SU-DHL-6 (cell line): ENCODE measurements around the gene FAM131B.

Source experiments
- H2AFZ ChIP-seq: fragments of 200-600 bp; sonication (generic); 2 replicates; pipeline ENCODE4 v1.6.1; 2014; ENCODE audit warnings: low read depth, mild to moderate bottlenecking, moderate library complexity, mixed read lengths, antibody characterized with exemption, low read length; ENCODE audit not compliant: severe bottlenecking
- H3F3A ChIP-seq: fragments of 200-600 bp; shearing (Covaris generic); 2 replicates; pipeline ENCODE4 v1.6.0; 2016; ENCODE audit warnings: antibody characterized with exemption, mild to moderate bottlenecking; ENCODE audit not compliant: insufficient read depth
- H3K27ac ChIP-seq: fragments of 200-600 bp; sonication (generic); 2 replicates; pipeline ENCODE4 v1.5.1; 2016; ENCODE audit warnings: low read depth, mild to moderate bottlenecking, low read length, moderate library complexity, mixed read lengths
- H3K27me3 ChIP-seq: fragments of 200-600 bp; sonication (generic), shearing (Covaris generic); 2 replicates; pipeline ENCODE4 v1.6.0; 2014; ENCODE audit warnings: mild to moderate bottlenecking, low read length
- H3K36me3 ChIP-seq: fragments of 200-600 bp; sonication (generic); 2 replicates; pipeline ENCODE4 v1.6.1; 2014; ENCODE audit warnings: mild to moderate bottlenecking, low read length, mixed read lengths
- H3K4me2 ChIP-seq: fragments of 300-600, 200-600 bp; shearing (Covaris generic), sonication (generic); 2 replicates; pipeline ENCODE4 v1.6.0; 2014; ENCODE audit warnings: low read length, low read depth, mild to moderate bottlenecking; ENCODE audit not compliant: poor library complexity, severe bottlenecking
- H3K4me3 ChIP-seq: fragments of 200-600 bp; sonication (generic); 2 replicates; pipeline ENCODE4 v1.5.1; 2014; ENCODE audit warnings: antibody characterized with exemption, low read length, mild to moderate bottlenecking, mixed read lengths; ENCODE audit not compliant: insufficient read depth, poor library complexity, severe bottlenecking
- H3K79me2 ChIP-seq: fragments of 200-600 bp; sonication (generic); 2 replicates; pipeline ENCODE4 v1.6.1; 2014; ENCODE audit warnings: mild to moderate bottlenecking, low read length, moderate library complexity; ENCODE audit not compliant: insufficient read depth
- H3K9ac ChIP-seq: fragments of 200-600 bp; sonication (generic); 2 replicates; pipeline ENCODE4 v1.7.0; 2014; ENCODE audit warnings: mild to moderate bottlenecking, low read length
- H3K9me2 ChIP-seq: fragments of 200-600 bp; sonication (generic); replicated peaks from 2 replicates; pipeline ENCODE4 v1.6.1; 2014; ENCODE audit warnings: low read length; ENCODE audit not compliant: insufficient read depth
- H3K9me3 ChIP-seq: fragments of 200-600 bp; sonication (generic); 2 replicates; pipeline ENCODE4 v1.6.1; 2014; ENCODE audit warnings: low read length, mixed read lengths; ENCODE audit not compliant: insufficient read depth
- H4K20me1 ChIP-seq: fragments of 200-600 bp; sonication (generic); 2 replicates; pipeline ENCODE4 v1.6.1; 2014; ENCODE audit warnings: low read depth, mild to moderate bottlenecking, antibody characterized with exemption, low read length, moderate library complexity, mixed read lengths
- EZH2phosphoT487 ChIP-seq: fragments of 200-600 bp; sonication (generic), shearing (Covaris generic); conservative IDR thresholded peaks from 2 replicates; pipeline ENCODE4 v1.6.1; 2018; ENCODE audit warnings: mild to moderate bottlenecking, antibody characterized with exemption, low read length, moderate library complexity, mixed read lengths
- TF ChIP-seq, protein P1 (sequence below): fragments of 200-600 bp; sonication (generic); IDR thresholded peaks from one replicate; pipeline ENCODE4 v1.5.1; 2017; ENCODE audit warnings: antibody characterized with exemption, mild to moderate bottlenecking, low read length, moderate library complexity; ENCODE audit not compliant: insufficient read depth, poor library complexity, severe bottlenecking

Gene FAM131B

DNA sequence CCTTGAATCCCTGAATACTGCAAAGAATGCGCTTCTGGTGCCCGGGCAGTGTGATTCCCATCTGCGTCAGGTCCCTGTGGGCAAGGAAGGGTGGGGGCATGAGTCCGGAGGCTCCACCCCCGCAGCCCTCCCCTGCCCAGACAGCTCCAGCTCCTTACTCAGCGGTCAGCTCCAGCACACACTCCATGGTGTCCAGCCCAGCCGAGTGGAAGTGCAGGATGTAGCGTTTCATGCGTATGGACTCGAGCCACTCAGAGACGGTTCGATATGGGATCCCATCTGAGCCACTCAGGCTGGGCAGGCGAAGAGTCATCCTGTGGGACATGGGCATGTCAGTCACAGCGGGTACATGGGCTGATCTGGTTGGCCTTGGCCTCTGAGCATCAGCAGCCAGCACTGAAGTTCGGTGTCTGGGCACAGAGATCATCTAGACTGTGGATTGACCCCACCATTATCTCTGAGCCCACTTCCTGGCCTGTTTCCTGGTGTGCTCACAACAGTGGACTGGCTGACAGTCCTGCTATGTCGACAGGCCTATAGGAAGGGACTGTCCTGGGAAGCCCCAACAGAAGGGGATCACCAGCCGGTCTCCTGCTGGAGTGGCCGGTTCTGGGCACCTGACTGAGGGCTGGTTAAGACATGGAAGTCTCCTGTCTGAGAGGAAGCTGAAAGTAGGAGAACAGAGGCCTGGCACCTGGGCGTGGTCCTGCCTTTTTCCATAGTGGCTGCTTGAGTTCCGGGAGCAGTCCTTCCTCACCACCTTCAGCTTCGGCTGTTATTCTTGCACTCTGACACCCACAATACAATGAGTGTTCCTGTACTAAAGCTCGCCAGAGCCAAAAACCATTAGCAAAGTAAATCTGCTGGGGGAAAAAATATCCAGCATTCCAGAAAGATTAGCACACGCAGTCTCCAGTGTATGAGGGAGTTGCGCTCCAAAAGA is 29.2 kb upstream of the FAM131B start:
- no peak overlapping the region for H3K9ac ChIP-seq
- no peak overlapping the region for H2AFZ ChIP-seq
- no peaks in the 10 kb centered on the region for H3K9me2 ChIP-seq
- no peak overlapping the region for H3K27ac ChIP-seq
- no peak overlapping the region for H3K4me3 ChIP-seq
- H3K27me3 ChIP-seq: no peaks in the 10 kb centered on the region
- no peaks in the 10 kb centered on the region for H3F3A ChIP-seq
- no peaks in the 10 kb centered on the region for H3K9me3 ChIP-seq
- no peaks in the 10 kb centered on the region for H4K20me1 ChIP-seq
- H3K79me2 ChIP-seq: no peaks in the 10 kb centered on the region
- no peak overlapping the region for H3K4me2 ChIP-seq
- TF ChIP-seq EZH2phosphoT487: no peak
- TF ChIP-seq, protein P1, sequence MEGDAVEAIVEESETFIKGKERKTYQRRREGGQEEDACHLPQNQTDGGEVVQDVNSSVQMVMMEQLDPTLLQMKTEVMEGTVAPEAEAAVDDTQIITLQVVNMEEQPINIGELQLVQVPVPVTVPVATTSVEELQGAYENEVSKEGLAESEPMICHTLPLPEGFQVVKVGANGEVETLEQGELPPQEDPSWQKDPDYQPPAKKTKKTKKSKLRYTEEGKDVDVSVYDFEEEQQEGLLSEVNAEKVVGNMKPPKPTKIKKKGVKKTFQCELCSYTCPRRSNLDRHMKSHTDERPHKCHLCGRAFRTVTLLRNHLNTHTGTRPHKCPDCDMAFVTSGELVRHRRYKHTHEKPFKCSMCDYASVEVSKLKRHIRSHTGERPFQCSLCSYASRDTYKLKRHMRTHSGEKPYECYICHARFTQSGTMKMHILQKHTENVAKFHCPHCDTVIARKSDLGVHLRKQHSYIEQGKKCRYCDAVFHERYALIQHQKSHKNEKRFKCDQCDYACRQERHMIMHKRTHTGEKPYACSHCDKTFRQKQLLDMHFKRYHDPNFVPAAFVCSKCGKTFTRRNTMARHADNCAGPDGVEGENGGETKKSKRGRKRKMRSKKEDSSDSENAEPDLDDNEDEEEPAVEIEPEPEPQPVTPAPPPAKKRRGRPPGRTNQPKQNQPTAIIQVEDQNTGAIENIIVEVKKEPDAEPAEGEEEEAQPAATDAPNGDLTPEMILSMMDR: no peak
- H3K36me3 ChIP-seq: no peaks in the 10 kb centered on the region

DNA sequence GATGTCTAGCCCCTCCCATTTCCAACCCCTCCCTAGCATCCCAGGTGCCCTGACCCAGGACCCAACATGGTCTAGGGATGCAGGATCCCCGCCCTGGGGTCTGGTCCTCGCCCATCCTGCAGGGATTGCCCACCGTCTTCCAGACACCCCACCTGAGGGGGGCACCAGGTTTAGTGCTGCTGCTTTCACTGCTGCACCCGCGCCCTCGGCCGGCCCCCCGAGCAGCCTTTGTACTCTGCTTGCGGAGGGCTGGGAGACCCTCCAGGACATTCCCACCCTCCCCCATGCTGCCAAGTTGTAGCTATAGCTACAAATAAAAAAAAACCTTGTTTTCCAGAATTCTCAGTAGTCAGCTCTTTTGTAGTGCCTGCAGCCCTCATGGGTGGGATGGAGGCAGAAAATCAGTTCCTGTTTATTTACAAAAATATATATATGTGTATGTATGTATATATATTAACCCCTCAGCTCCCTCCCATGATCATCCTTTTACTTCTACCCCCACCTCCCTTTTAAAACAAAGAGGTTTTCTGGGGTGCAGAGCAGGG is 28.3 kb upstream of the FAM131B start:
- Histone ChIP-seq H3K36me3 (no peaks in the 10 kb centered on the region), H3K27me3 (no peaks in the 10 kb centered on the region), H3K79me2 (no peaks in the 10 kb centered on the region), H3K4me3 (no peak overlapping the region), H3K4me2 (no peak overlapping the region), H3K9me2 (no peaks in the 10 kb centered on the region), H3K9me3 (no peaks in the 10 kb centered on the region), H2AFZ (no peak overlapping the region), H4K20me1 (no peaks in the 10 kb centered on the region), H3F3A (no peaks in the 10 kb centered on the region), H3K9ac (no peak overlapping the region), H3K27ac (no peak overlapping the region)
- TF ChIP-seq EZH2phosphoT487: no peak
- TF ChIP-seq, protein P1: no peak

DNA sequence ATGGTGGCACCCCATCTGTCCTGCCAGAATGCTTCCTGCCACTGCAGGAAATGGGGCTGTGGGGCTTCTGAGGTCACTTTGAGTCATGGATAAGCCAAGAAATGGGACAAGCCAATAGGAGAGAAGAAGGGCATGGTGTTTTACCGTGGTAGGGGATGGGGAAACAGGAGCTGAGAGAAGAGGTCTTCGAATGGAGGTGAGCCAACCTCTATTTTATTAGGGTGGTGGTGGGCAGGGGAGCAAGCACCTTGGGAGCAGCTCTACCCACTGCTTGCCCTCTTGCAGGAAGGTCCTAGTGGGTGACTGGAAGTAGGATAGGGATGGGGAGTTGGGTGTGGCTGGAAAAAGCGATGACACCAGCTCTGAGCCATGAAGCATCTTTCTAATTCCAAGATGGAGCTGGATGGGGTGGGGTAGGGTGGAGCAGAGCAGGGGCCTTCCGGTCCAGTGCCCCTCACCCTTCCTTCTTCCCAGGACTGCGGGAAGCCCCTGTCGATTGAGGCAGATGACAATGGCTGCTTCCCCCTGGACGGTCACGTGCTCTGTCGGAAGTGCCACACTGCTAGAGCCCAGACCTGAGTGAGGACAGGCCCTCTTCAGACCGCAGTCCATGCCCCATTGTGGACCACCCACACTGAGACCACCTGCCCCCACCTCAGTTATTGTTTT is 27.7 kb upstream of the FAM131B start:
- H3F3A ChIP-seq: no peaks in the 10 kb centered on the region
- no peak overlapping the region for H3K4me2 ChIP-seq
- no peak overlapping the region for H3K4me3 ChIP-seq
- no peak overlapping the region for H3K27ac ChIP-seq
- H3K27me3 ChIP-seq: no peaks in the 10 kb centered on the region
- H2AFZ ChIP-seq: no peak overlapping the region
- no peaks in the 10 kb centered on the region for H4K20me1 ChIP-seq
- TF ChIP-seq, protein P1: no peak
- no peak for TF ChIP-seq EZH2phosphoT487
- no peaks in the 10 kb centered on the region for H3K36me3 ChIP-seq
- H3K79me2 ChIP-seq: no peaks in the 10 kb centered on the region
- H3K9me2 ChIP-seq: no peaks in the 10 kb centered on the region
- H3K9me3 ChIP-seq: no peaks in the 10 kb centered on the region
- no peak overlapping the region for H3K9ac ChIP-seq
